HG03066 (cell line): ENCODE data around the gene SERPINE2.

ENCODE experiments used
- ATAC-seq: cut with Tn5 transposase; IDR thresholded peaks from one replicate; pipeline ENCODE4 v1.9.1; 2021; ENCODE audit warnings: low read depth; ENCODE audit not compliant: unreplicated experiment

The SERPINE2 gene

DNA sequence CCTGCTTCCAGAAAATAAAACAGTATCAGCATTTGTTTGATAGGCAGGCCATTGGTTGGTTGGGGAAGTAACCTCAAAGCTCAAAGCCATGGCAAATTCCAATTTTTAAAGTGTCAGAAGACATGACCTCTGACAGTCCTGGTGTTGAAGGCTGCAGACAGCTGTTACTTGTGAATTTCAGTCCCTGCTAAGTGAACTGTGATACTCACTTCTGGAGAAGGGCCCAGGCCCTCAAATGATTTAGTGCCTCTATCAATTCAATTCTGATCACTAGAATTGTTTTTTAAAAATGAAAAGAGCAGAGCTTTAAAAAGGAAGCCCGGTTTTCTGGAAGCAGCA lies 58.7 kb downstream of the SERPINE2 start:
- ATAC-seq = no peak

DNA sequence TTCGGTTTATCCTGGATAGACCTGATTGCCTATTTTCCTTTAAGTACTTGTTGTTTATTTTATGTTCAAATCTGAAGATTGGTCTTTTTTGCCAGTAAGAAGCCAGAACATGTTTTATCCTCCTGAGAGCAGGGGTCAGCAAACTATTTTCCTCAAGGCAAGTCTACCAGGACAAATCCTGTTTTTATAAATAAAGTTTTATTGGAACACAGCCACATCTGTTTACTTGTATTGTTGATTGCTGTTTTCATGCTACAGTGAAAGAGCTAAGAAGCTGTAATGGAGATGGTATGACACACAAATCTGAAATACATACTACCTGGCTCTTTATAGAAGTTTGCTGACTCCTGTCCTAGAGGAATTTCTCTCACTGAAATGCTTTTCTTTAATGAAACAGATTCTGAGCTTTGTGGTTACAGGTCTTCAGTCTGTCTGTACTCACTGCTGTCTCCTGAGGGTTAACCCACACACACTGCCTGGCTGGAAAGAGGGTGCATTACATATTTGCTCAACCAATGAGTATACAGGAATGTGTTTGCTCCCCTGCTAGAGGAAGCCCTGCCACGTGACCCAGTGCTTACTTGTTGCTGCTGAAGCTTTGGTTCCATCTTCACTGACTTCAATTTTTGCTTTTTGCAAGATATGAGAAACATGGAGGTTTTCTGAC lies 59.2 kb downstream of the SERPINE2 start:
- ATAC-seq = no peak

DNA sequence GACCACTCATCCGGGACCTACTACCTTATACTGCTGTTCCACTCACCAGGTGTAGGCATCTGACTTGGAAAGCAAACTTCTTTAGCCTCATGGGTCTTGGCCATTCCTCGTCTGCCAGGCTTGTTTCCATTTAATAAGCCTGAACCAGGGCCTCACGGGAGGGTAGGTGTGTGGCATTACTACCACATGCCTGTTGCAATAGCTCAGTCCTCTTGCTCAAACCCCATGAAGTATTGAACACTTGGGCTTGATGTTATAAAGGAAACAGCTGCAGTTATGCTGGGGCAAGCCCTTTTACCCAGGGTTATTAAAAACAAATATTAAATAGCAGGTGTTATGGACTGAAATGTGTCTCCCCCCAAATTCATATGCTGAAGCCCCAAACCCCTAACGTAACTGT lies 60.6 kb downstream of the SERPINE2 start:
- ATAC-seq = no peak

DNA sequence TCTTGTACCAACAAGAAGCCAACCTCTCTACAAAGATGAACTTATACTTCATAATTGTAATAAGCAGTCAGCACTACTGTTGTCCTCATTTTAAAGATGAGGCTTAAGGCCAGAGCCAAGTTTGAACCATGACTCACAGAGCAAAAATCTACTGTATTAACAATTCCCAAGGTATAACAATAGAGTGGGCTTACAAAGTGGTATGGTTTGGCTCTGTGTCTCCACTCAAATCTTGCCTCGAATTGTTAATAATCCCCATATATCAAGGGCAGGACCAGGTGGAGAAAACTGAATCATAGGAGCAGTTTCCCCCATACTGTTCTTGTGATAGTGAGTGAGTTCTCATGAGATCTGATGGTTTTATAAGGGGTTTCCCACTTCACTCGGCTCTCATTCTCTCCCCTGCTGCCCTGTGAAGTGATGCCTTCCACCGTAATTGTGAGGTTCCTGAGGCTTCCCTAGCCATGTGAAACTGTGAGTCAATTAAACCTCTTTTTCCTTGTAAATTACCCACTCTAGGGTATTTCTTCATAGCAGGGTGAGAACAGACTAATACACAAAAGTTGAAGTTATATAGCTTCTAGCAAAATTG lies 62.4 kb downstream of the SERPINE2 start:
- no peak for ATAC-seq

DNA sequence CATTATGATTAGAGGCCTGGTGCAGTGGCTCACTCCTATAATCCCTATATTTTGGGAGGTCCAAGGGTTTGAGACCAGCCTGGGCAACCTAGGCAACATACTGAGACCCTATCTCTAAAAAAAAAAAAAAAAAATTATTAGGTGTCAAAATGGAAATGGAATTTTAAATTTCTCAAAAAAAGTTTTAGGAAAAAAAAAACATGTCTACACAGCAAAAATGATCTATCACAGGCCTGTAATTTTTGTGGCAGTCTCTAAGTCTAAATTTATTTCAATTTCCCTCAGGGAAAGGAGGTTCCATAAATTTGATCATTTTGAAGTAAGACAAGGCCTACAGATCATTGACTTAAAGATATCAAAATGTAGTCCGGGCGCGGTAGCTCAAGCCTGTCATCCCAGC lies 65.5 kb downstream of the SERPINE2 start:
- ATAC-seq = no peak

DNA sequence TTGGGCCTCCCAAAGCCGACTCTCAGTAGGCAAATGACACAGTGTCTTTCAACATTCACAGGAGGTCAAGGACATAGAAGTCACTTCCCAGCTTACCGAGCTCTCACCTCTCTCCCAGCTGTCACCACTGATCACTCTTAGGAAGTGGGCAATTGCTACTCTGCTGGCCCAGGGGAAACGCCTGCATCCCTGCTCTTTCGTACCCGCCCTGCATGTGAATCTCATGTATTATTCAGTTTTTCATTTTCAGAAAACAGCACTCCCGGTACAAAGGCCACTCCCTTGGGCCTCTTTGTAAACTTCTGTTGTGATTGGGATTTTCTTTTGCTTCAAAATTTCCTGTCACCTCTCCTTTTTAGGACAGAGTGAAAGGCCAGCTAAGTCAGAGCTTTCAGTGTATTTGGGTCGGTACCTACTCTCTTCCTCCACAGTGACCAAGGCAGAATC lies 66.4 kb downstream of the SERPINE2 start:
- ATAC-seq = no peak

DNA sequence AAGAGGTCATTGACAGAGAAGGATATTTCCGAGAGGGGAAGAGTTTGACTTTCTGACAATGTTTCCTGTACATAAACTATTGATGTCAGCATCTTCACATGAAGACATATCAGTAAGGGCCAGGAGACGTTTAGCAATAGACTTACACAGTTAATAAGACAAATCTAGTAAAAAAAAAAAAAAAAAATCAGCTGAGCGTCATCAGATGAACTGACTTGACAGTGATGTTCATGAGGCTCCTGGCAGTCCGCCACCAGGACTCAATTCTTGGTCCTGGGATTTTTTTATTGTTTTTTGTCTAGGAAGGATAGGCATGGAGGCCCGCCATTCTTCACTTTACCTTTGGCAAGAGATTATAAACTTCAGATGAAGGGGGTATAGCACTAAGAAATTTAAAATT lies 67.4 kb downstream of the SERPINE2 start:
- ATAC-seq = no peak

DNA sequence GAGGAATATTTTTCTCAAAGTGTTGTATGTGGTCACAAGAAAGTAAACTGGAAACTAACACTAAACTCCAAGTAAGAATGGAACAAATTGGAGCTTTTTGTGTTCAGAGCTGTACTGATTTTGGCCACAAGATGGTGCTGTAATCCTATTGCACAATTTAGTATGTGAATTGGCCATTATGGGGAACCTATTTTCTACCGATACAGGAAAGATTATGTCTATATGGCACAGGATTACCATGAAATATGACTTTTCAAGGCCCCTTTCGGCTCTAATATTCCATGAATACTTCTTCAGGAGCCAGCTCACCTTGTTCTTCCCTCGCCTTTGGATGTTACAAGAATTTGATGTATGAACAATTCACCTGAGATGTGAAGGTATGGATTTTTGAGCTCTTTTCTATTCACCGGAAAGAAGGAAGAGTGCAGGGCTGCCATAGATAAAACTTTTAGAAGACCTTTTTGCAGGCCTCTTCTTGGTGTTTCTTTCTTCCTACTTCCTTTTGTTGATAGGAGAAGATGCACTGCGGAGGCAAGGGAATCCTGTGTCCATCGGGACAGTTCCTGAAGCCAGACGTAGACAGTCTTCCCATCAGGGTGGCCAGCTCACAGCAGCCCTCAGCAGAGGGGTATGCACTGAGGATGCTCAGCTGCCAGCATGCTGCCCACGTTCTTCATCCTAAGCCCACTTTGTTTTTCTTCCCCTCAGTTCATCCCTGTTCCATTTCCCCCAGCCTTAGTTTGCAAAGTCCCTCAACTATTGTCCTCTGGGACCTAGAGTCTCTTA lies 68.5 kb downstream of the SERPINE2 start:
- ATAC-seq = no peak

DNA sequence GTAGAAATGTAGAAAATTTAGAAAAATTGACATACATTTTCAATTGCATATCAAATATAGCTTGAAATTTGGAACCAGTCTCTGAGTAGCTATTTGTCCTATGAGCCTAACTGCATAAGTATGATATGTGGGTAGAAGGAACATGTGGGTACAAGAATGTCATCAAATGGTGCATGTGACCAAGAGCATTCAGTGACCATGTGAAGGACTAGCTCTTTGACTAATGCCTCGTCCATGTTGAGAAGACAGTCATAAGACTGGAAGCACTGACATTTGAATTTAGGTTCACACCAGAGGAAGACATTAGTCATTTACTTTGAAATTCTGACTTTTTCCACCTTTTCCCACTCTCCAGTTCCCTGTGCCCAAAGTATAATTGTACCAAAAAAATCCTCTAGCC lies 69.2 kb downstream of the SERPINE2 start:
- no peak for ATAC-seq

DNA sequence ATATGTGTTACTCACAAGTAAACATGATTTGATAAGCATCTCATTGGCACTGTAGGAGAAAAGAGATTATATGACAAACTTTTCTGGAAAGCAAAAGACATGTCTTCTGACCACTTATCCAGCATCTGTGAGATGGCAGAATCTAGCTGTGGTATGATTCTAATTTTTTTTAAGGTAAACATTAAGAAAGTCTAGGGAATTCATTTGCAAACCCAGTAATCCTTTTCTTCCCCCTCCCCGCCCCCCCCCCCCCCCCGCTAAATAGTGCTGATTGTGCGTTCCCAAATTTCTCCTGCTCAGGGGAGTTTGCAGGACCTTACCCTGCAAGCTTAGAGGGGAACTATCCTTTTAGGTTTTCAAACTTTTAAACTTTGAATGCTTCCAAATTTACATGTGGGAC lies 69.8 kb downstream of the SERPINE2 start:
- no peak for ATAC-seq

DNA sequence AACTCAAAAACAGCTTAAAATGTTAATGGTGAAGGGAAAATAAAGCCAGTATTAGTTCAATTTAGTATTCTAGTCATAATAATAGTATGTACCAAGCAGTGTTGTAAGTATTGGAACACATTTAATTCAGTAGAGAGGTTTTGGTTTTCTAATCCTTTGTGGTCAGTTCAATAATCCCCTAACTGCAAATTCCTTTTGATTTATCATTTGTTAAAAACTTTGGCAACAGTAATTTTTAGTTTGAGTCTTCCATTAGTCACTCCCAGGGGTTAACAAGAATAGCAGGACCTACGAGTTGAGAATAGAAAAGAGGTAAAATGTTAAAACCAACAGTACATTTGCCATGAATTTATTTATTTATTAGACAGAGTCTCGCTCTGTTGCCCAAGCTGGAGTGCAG lies 71.1 kb downstream of the SERPINE2 start:
- no peak for ATAC-seq

DNA sequence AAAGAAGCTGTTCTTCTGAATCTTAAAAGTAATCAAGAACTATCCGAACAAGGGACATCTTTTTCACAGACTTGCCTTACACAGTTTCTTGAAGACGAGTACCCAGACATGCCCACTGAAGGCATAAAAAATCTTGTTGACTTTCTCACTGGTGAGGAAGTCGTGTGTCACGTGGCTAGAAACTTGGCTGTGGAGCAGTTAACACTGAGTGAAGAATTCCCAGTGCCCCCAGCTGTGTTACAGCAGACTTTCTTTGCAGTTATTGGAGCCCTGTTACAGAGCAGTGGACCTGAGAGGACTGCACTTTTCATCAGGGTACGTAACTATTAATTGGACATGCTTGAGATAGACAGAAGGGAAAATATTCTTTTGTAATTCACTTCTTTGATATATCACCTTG lies 79.4 kb downstream of the SERPINE2 start:
- ATAC-seq = no peak

DNA sequence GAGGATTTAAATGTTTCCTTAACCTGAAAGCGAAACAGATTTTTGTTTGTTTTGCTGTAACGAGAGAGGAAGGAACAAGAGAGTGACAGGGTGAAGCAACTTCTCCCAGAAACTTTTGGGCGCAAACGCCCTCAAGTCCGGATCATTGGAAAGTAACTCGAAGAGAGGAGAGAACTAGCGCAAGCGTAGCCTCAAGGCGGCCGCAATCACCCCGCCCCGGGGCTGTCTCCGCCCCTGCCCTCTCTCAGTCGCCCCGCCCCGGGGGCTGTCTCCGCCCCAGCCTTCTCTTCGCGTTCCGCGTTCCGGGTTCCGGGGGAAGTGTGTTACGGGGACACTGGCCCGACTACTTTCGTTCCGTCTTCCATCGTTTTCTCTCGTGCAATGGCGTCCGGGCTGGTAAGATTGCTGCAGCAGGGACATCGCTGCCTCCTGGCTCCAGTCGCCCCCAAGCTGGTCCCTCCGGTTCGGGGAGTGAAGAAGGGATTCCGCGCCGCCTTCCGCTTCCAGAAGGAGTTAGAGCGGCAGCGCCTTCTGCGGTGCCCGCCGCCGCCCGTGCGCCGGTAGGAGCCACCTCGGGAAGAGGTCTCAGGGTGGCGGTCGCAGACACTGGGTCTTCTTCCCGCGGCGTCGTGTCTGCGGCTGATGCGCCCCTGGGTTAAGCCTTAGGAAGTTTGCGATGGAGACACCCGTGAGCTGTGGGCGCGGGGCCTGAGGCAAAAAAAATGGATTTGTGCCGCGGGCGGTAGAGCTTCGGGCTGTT lies 81.8 kb downstream of the SERPINE2 start, which contains the start of gene MRPL44:
Gene MRPL44 (plus strand): TSS at position 372 of the 760 bp plus-strand sequence. CDS start 10 bp downstream, at position 382.
- ATAC-seq = peak; percentile 88

DNA sequence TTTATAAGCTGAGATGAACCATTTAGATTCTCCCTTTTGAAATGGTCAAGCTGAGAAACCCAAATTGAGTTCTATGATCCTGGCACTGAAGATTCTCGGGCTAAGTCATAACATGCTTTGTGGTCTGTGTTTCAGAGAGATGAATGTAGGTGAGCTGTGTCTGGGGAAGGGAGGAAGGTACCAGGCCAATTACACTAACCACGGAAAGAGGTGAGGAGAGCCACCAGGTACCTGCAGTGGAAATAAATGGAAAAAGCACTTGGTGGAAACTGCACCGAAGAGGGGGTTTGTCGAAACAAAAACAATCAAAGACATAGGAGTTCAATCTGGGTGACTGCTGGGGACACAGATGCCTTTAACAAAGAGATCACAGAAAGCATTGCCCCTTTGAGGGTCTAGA lies 82.8 kb downstream of the SERPINE2 start:
- ATAC-seq = peak; percentile 27

DNA sequence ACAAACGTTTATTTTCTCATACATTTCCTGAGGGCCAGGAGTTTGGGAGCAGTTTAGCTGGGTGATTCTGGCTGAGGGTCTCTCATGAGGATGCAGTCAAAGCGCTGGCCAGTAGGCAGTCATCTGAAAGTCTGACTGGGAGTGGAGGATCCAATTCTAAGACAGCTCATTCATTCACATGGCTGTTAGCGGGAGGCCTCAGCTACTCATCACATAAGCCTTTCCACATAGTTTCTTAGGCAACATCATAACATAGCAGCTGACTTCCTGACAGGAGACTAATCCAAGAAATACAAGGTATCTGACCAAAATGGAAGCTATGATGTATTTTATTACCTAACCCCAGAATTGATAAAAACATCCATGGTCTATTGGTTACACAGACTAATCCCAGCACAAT lies 84.7 kb downstream of the SERPINE2 start:
- no peak for ATAC-seq

DNA sequence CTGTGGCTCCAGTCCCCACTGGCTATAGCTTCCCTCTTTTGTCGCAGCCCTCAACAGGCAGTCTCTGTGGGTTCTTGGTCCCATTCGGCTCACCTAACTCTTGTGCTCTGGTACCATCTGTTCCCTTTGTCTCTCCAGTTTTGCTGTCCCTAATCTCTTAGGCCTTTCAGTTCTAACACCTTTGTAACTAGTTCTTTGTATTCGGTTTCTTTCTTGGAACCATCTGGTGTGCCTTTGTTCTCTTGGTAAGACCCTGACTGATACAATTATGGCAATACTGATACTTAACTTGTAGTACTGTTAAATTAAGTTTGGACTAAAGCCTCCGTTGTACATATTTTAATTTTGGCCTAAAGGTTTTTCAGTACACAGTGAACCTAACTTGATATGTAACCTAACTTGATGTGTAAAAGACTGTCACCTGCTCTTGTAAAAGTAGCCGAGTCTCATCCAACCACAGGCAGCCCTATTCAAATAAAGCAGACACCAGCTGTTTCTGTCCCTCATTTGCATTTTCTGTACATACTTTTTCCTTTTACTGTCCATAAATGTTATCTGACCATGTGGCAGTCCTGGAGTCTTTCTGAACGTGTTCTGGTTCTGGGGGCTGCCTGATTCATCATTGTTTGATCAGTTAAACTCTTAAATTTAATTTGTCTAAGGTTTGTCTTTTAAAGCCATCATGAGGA lies 86.7 kb downstream of the SERPINE2 start:
- peak; percentile 54 for ATAC-seq

DNA sequence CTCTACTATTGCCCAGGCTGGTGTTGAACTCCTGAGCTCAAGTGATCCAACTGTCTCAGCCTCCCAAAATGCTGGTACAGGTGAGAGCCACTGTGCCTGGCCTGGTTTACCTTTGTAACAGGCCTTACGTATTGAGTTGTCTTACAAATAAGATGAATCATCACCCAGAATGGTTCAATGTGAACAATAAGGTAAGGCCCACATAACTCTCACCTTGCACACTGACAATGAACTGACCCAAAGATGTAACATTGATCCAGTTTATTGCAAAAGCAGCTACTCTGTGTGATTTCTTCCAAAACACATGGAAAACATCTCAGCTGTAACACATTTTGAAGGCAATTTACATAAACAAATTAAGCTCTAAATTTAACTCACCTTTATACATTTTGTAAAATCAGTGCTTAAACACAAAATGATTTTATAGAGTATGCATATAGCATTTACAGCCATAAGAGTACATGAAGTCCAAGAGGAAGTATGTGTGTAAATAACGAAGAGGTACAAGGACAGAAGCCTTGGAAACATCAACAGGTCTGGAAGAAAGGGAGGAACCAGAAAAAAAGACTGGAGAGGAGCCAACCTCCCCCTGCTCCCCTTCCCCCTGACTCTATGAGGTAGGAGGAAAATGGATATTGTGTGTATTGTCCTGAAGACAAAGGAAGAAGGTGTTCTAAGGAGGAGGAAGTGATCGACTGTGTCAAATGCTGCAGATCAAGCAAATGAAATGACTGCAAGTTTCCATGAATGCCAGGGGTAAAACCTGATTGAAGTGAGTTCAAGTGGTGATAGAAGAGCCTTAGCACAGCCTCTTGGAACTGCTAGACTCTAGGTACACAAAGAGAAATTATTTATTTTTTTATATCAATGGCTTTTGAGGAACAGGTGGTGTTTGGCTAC lies 88.4 kb downstream of the SERPINE2 start:
- no peak for ATAC-seq

DNA sequence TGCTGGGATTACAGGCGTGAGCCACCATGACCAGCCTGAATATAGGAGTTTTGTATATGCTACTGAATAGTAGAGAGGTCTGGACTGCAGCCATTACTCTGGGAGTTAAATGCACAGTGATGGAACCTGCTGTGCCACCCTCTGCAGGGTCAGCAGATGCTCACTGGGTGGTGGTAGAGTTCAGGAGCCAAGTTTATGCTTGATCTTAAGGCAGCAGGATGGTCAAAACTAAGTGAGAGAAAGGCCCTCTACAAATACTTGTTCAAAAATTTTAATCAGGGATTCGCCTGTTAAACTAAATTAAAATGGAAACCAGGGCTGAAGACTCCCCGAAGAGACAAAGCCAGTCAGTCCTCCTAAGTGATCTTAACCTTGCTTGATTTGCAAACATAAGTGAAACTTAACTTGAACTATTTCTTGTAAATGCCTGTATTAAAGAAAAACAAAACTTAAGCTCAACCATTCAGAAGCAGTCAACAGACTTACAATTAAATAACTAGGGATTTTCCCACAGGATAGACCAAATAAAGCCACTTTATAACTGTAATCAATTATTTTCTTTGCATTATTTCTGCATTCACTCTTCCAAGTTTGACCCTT lies 89.7 kb downstream of the SERPINE2 start:
- ATAC-seq = no peak

DNA sequence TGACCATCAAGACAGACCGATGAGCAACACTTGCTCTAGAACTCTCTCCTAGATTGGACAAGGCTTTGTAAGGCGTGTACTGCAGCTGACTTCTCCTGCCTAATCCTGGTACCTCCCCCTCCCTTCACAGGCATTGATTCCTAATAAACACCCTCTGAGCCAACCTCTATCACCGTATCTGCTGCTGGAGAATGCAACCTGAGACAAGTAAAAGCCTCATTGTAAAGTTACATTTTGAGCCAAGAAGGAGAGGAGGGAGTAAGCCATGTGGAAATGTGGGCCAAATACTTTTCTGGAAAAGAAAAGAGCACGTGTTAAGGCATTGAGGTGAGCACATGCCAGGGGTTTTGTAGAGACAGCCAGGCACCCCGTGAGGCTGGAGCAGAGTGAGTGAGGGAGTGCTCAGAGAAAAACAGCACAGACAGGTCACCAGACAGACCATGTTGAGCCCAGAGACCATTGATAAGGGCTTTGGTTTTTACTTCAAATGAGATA lies 91.3 kb downstream of the SERPINE2 start:
- ATAC-seq = no peak
